Activated naive CD4-positive, alpha-beta T cell treated with anti-CD3 and anti-CD28 coated beads, Interleukin-2, amount 50 U/mL, for 16 hours (primary cell): ENCODE data around the gene ZNF77.
A peak's percentile ranks its signal among the peaks of the same experiment; 100 is the strongest.
"Not testable (repeated sequence)": the region's sequence is repeated elsewhere in the genome, so short reads cannot be mapped to it uniquely, and the experiment has no call there.

Source experiments
- DNase-seq: peaks from one replicate; pipeline ENCODE4 v3.0.0-alpha.2; 2020

Gene ZNF77

DNA sequence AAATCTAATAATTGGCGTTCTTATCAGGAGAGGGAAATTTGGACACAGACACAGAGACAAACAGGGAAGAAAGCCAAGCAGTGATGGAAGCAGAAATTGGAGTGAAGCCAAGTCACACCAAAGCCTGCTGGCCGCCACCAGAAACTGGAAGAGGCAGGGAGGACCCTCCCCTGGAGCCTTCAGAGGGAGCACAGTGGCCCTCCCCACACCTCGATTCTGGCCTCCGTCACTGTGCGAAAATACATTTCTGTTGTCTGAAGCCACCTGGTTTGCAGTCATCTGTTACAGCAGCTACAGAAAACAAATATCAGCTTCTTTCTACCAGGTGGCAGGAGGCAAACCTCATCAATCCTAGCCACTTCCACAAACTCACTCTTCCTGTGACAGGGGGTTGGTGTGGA lies 24.3 kb upstream of the ZNF77 start:
- DNase-seq = no peak

DNA sequence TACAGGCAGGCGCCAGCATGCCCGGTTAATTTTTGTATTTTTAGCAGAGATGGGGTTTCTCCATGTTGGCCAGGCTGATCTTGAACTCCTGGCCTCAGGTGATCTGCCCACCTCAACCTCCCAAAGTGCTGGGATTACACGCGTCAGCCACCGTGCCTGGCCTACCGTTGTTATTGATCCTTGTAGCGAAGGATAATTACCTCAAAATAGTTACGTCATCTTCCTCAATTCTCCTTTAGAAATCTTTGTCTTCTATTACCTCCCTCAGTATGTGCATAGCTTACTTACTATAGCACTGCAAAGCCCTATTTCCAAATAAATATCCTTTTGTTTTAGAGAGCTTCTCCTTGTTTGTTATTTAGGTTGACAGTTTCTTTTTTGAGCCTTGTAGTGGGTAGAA lies 23.2 kb upstream of the ZNF77 start:
- DNase-seq = no peak

DNA sequence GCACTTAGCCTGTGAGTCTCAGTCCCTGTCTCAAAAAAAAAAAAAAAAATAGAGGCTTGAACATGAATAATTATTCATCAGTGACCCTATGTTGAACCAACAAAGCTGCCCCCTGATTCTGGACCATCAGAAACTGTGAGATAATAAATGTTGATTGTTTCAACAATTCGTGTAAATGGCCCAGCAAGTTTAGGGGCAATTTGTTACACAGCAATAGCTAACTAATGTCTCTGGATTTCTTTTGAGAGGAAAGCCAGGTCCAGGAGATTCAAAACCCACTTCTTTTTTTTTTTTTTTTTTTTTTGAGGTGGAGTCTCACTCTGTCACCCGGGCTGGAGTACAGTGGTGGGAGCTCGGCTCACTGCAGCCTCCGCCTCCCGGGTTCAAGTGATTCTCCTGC lies 20.1 kb upstream of the ZNF77 start:
- no peak for DNase-seq

DNA sequence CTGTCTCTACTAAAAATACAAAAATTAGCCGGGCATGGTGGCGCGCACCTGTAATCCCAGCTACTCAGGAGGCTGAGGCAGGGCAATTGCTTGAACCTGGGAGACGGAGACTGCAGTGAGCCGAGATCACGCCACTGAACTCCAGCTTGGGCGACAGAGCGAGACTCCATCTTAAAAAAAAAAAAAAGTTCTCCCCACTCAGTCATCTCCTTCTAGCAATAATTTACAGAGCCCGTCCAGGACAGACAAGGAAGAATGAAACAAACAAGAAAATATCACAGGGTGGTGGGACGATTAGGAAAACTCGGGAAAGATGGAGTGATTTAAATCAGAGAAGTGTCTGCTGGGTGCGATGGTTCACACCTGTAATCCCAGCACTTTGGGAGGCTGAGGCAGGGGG lies 18.9 kb upstream of the ZNF77 start:
- not testable (repeated sequence) for DNase-seq

DNA sequence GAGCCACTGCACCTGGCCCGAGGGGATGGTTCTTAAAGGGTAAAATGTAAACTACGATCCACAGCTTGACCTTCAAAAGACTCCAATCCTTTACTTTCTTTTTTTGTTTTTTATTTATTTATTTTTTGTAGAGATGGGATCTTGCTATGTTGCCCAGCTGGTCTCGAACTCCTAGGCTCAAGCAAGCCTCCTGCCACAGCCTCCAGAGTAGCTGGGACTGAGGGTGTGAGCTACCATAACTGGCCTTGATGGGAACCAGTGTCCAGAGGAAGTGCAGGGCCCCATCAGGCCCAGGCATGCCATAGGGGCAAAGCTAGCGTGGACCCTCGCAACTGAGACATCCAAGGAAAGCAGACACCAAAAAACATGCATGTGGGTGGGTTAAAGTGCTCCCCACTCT lies 18.4 kb upstream of the ZNF77 start:
- no peak for DNase-seq

DNA sequence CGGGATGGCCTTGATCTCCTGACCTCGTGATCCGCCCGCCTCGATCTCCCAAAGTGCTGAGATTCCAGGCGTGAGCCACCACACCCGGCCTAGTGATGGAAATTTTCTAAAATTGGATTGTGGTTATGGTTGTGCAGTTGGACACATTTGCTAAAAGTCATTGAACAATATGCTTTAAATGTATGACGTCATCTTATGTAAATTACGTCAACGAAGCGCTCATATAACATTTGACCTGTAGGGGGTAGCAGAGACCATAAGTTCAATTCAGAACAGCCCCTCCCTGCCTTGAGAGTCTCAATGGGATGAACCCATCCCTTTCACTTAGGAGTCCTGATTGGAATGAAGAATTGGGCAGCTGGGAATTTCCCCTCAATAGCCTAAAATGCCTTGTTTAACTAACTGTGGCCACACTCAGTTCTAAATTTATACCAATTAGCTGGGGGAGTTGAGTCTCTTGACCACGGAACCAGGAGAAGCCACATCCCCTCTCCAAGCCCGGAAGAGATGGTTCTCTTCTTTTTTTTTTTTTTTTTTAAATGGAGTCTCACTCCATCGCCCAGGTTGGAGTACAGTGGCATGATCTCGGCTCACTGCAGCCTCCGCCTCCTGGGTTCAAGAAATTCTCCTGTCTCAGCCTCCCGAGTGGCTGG lies 17.4 kb upstream of the ZNF77 start:
- peak; percentile 21 for DNase-seq

DNA sequence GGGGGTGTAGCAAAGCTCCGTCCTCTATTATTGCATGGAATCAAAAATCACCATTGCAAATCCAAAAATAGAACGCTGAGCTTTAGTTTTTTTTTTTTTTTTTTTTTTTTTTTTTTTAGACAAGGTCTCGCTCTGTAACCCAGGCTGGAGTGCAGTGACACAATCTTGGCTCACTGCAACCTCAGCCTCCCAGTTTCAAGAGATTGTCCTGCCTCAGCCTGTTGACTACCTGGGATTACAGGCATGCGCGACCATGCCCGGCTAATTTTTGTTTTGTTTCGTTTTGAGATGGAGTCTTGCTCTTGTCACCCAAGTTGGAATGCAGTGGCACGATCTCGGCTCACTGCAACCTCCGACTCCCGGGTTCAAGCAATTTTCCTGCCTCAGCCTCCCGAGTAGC lies 15.3 kb upstream of the ZNF77 start:
- no peak for DNase-seq

DNA sequence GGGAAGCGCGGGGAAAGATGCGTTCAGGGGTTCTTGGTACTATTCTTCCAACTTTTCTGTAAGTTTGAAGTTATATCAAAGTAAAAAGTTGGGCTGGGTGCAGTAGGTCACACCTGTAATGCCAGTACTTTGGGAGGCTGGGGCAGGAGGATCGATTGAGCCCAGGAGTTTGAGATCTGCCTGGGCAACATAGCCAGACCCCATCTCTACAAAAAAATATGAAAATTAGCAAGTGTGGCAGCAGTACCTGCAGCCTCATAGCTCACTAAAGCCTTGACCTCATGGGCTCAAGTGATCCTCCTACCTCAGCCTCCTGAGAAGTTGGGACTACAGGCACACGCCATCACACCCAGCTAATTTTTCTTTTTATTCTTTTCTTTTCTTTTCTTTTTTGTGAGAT lies 12.4 kb upstream of the ZNF77 start:
- no peak for DNase-seq

DNA sequence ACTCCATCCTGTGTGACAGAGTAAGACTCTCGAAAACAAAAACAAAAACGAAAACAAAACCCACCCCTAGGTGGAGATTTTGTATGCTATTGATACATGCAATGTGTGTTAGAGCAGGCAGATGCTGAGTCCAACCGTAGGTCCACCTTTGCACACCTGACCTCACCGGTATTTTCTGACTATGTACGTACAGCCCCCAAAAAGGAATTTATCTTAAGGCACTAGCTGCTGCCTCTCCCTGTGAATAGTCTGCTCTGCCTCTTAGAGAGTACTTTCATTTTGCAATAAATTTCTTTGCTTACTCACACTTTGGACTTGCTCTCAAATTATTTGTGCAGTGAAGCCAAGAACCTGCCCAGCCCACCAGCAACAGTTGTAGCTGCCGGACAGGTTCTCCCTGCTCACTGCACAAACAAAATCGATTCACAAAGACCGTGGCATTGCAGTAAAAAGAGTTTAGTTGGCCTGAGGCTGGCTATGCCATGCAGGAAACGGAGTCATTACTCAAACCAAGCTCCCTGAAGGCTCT lies 8.2 kb upstream of the ZNF77 start:
- no peak for DNase-seq

DNA sequence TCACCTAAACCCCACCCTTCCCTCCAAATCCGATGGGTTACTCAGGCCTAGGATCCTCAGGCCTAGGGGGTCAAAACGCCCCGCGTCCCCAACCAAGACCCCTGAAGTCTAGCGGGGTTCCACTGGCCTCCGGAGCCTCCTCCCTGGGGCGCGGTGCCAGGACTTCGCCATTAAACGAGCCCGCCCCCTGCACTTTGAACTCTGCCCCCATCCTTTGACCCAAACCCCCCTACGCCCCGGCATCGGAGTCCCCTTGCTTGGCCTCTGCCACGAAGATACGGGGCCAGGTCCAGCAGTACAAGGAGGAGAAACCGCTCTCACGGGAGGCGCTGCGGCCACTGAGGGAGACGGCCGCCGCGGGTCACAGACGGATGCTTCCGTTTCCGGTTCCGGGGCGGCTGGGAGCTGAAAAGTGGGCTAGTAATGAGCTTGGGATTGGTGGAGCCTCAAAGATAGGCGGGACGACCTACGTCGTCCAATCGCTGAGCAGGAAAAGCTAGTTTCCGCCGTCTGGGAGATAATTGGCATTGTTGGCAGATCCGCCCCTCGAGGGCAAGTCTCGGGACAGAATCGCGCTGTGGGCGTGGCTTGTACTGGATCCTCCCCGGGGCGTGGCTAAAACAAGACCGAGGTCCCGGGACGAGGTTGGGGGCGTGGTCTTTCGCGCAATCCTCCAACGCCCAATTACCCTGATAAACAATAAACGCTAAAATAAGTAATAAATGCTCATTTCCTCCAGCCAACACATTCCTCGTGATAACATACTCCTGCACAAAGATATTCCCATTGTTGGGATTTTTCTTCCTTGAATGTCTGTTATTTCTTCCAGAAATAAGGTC lies 5.7 kb upstream of the ZNF77 start:
- DNase-seq = peak; percentile 100

DNA sequence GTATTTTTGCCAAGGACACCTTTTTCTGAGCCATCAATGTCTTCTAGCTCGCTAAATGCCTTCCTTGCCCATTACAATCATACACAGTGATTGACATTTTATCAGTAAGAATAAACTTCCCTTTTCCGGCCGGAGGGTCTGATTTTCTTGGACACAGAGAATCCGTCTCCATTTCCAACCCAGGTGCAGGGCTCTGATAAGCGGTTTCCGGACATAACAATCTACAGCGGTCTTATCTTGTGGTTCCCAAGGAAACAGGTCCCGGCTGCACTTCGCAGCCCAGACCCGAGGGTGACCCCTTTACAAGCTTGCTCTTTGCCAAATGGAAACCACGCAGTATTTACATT lies 5.1 kb upstream of the ZNF77 start:
- no peak for DNase-seq

DNA sequence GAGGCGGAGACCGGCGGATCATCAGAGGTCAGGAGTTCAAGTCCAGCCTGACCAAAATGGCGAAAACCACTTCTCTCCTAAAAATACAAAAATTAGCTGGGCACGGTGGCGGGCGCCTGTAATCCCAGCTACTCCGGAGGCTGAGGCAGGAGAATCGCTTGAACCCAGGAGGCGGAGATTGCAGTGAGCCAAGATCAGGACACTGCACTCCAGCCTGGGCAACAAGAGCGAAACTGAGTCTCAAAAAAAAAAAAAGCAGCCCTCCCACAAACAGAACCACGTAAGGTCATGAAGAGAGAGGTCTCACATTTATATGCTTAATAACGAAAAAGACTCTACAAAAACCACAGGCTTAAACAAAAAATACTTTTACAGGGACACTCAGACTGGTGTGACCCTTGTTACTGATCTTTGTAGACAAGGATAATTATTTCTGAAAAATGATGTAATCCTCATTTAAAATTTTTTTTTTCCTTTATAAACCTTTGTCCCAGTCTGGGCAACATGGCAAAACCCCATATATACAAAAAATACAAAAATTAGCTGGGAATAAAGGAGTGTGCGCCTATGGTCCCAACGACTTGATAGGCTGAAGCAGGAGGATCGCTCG lies 909 bp upstream of the ZNF77 start:
- DNase-seq = no peak

DNA sequence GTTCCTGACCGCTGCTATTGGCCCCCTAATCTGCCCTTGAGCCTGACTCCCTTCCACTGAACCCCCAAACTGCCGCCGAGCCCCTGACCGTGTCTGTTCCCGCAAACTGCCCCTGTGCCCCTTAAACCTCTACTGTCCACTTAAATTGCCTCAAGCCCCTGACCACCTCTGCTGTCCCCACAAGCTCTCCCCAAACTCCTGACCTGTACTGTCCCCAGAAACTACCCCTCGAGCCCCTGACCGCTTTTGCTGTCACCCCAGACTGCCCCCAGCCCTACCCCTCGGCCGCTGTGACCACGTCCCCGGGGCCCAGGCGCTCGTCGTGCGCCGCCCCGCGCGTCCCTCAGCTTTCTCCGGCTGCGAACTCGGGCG lies 382 bp downstream of the ZNF77 start:
- DNase-seq = no peak

DNA sequence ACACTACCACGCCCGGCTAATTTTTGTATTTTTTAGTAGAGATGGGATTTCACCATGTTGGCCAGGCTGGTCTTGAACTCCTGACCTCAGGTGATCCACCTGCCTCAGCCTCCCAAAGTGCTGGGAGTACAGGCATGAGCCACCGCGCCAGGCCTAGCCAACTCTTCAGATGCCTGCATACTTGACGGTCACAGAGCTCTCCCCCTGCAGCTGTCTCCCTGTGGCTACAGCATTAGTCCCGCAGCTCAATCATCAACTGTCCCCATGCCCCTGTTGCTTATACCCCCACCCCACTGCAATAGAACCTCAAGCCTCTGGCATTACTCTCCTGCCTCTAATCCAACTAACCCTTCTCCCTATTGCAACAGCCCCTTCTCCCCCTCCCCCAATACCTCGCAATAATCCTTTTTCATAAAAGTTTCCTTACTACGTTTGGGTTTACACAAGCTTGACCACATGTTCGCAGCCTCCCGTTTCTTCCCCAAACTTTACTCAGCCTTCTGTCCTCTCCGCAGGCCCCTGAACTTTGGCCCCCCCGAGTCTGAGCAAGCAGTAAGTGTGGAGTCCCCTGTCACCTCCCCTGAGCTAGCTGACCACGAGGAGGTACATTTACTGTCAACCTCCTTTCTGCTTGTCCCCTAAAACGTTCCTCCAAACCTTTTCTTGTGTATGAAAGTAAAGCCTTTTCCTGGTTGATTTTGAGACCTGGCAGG lies 1.7 kb downstream of the ZNF77 start:
- DNase-seq = no peak

DNA sequence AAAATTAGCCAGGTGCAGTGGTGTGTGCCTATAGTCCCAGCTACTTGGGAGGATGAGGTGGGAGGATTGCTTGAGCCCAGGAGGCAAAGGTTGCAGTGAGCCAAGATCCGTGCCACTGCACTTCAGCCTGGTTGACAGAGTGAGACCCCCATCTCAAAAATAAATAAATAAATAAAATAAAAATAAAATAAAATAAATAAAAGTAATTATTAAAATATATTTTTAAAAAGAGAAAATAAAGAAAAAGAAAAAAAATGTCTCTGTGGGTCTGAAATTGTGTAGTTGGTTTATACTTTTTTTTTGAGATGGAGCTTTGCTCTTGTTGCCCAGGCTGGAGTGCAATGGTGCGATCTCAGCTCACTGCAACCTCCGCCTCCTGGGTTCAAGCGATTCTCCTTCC lies 8.9 kb downstream of the ZNF77 start:
- DNase-seq = not testable (repeated sequence)

DNA sequence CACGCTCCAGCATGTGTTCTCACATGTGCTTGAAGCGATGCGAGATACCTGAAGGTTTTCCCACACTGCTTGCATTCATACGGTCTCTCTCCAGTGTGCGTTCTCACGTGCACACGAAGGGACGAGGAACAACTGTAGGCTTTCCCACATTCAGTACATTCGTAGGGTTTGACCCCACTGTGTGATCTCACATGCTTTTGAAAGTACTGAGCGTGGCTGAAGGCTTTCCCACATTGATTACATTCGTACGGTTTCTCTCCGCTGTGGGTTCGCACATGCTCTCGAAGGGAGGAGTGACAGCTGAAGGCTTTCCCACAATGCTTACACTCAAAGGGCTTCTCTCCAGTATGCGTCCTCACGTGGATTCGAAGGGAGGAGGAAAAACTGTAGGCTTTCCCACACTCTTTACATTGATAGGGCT lies 11.3 kb downstream of the ZNF77 start:
- DNase-seq = no peak

DNA sequence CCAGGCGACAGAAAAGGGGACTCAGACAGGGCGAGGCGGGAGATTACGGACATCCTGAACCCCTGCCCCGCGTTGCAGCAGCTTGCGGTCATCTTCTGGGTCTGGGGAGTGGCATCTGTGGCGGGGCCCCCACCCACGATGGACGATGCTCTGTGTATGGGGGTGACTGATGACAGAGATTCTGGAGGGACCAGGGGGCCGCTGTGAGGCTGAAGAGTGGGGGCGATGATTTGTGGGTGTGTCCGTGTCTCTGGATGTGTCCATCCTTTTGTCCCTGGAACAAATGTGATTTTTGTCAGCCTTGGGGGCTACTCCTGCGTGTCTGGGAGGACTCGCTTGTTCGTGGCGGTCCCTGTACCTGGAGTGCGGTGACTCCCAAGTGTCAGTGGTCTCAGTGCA lies 17.7 kb downstream of the ZNF77 start:
- DNase-seq = no peak

DNA sequence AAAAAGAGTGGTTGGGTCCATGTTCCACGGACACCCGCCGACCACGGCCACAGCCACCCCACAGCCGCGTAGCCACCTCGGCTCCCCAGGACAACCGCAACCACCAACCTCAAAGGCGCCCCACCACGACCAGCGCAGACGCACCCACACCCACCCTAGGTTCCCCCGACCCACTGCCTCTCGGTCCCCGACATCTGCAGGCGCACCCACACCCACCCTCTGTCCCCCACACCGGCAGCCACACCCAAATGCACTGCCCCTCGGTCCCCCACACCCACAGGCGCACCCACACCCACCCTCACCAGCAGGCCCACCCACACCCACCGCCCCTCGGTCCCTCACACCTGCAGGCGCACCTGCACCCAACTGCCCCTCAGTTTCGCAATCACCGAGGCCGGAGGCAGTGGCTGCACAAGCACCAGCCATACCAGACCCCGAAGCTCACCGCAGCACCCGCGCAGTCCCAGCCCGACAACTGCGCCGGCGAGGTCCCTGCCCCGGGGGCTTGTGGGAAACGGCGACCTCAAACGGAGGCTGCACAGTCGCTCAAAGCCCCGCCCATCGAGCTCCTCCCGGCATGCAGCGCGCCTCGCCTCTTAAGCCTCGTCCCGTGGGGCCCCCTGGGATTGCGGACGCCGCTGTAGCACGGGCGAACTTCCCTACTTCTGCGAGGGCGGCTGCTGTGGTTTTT lies 18.3 kb downstream of the ZNF77 start:
- DNase-seq = no peak

DNA sequence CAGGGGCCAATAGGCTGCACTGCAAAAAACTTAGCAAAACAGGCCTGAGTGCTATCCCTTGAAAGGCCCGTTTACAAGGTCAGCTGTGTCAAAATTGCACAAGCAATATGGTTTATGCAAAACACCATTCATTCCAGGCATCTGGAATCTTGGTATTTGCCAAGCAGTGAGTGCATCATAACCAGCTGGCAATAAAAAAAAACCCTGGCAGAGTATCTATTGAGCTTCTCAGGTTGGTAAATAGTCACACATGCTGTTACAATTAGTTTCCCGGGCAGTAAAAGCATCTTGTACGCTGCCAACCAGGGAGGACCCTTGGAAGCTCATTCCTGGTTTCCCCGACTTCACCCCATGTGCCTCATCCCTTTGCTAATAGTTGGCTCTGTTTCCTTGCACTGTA lies 21.3 kb downstream of the ZNF77 start:
- no peak for DNase-seq

DNA sequence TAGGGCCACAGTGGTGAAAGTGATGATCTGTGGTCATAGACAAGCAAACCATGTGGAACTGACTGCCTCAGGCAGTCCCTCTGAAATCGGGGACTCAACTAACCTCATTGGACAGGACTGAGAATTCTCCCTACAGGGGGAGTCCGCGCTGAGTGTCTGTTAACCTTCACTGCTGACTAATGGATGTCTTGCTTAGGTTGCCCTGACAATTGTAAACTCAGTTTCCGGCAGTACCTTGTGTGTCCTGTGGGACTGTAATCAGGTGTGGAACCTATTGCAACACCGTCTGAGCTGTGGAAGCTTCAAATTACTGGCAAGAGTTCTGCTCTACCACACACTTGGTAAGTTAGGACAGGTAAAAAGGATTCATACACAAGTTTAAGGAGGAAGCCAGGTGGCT lies 21.8 kb downstream of the ZNF77 start:
- no peak for DNase-seq

DNA sequence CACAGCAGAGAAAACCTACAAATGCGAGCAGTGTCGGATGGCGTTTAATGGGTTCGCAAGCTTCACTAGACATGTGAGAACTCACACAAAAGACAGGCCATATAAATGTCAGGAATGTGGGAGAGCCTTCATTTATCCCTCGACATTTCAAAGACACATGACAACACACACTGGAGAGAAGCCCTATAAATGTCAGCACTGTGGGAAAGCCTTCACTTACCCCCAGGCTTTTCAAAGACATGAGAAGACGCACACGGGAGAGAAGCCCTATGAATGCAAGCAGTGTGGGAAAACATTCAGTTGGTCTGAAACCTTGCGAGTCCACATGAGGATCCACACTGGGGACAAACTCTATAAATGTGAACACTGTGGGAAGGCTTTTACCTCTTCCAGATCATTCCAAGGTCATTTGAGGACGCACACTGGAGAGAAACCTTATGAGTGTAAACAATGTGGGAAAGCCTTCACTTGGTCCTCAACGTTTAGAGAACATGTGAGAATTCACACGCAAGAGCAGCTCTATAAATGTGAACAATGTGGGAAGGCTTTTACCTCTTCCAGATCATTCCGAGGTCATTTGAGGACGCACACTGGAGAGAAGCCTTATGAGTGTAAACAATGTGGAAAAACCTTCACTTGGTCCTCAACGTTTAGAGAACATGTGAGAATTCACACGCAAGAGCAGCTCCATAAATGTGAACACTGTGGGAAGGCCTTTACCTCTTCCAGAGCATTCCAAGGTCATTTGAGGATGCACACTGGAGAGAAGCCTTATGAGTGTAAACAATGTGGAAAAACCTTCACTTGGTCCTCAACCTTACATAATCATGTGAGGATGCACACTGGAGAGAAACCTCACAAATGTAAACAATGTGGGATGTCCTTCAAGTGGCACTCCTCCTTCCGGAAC lies 27.2 kb downstream of the ZNF77 start:
- no peak for DNase-seq

DNA sequence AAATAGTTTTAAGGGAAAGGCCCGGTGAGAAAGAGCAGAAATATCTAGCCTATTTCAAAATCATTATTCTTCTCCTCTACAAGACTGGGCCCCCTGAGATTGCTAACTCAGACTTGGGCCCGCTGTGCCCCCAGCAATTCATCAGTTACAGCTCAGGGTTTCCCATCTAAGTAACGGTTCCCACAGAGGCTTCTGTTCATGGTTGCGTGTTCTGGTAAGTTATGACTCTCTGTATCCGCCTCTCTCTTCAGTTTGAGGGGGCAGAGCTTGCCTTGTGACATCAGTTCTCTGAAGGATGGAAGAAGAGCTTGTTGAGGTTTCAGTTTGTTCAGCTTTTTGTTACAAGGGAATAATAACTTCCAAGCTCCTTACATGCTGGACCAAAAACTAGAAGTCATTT lies 32.5 kb downstream of the ZNF77 start:
- no peak for DNase-seq
